Measurements from ENCODE around the gene FGF1. TPM values are rescaled to one million over a fixed set of nuclear protein-coding genes. Genes with fewer than 3 reads are reported as not detected.
A peak's percentile ranks its signal among the peaks of the same experiment; 100 is the strongest.

Gene FGF1
- total RNA-seq, 1 donor from 2014 or later, result 0.88 TPM

DNA sequence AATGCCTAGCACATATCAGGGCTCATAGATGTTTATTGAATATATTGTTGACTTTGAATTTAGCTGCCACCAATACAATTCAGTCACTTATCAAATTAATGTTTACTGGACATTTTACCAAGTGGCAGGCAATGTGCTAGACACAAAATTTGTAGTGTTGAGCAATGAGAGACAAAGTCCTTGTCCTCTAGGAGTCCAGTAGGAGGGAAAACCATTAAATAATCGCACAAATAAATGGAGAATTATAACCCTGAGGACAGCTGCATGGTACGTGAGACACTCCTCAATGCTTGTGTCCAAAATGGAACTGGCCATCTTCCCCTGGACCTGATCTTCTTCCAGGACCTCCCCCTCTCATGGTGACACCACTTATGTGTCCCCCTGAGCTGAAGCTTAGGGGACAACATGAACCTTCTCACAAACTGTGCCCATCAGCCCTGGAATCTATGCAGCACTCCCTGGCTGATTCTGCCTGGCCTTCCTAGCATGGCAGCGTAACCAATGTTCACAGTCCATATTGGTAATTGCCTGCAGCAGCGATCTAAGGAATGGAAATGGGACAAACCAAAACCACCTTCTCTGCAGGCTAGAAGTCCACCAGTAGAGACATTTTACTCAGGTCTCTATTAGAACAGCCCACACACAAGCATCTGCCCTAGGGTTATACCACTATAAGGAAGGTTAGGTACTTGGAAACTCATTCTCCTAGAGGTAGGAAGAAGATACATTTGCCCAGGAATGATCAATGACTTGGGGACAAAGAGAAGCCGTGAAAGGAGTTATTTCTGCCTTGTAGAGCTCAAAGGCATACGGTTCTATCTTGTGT lies 75.5 kb downstream of the FGF1 start:
- no peak for ATAC-seq

DNA sequence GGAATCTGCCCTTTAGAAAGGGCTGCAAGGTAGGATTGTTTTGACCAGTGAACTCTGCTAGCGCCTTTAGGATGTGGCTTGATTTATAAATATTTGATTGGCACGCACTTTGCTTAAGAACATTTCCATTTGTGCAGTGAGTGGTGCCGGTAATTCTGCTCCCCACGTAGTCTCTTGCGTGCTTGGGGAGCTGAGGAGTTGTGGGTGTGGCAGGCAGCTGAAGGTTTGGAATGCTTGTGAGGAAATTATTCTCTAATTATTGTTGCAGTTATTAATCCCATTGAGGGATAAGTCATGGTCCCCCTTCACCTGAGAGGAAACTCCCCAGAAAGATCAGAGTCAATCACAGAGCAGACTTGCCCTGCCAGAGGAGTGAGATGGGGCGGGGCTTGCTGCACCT lies 76.7 kb downstream of the FGF1 start:
- ATAC-seq, result no peak

DNA sequence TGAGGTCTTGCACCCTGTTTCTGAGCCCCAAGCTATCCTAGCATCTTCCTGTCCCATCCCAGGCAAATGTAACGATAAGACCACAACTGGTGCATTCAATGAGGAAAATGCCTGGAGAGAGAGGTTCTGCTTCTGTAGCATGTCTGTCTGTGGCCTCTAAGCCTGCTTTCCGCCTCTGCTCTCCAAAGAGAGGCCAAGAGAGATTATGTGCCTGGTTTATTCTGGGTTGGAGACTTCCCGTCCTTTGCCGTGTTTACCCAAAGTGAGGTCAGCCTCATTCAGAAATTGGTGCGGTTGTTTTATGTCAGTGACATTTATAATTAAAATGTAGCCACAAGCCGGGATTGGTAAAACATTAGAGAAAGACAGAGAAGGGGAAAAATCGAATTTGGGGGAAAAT lies 77.8 kb downstream of the FGF1 start:
- ATAC-seq, result no peak

DNA sequence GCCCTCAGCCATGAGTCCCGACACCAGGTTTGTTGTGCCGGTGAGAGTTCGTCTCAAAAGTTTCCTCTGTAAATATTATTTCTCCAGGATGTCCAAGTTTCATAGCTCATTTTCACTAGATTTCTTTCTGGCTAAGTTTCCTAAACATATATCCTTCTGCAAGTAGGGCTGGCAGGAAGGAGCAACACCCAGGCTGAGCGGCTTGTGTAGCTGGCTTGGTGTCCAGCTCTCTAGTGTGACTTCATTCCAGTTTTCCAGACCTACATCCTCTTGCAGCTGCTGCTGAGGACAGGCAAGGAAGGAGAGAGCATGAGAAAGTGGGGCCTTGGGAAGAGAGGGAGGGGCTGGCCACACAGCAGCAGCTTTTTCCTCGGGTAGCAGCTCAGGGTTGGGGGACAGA lies 80.3 kb downstream of the FGF1 start:
- no peak for ATAC-seq

DNA sequence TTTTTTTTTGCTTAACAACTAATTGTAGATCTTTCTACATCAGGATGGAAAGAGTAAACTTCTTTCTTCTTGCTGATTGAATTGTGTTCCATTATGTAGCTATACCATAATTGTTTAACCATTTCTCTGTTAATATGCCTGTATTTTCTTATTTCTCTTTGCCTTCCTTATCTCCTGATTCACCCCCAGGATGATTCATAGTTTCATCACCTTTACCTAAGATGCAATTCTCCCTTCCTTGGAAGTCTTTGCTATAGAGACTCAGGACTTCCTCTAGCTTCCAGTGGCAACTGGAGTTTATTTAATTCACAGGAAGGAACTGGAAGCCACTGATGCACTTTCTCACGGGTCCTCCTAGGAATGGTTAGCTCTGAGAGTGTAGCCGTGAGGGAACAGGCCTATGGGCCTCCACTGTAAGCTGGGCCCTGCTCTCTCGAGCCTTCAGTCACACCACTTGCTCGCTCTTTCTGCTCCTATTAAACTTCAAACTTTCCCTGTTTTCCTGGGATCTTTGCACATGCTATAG lies 83.1 kb downstream of the FGF1 start:
- no peak for ATAC-seq

DNA sequence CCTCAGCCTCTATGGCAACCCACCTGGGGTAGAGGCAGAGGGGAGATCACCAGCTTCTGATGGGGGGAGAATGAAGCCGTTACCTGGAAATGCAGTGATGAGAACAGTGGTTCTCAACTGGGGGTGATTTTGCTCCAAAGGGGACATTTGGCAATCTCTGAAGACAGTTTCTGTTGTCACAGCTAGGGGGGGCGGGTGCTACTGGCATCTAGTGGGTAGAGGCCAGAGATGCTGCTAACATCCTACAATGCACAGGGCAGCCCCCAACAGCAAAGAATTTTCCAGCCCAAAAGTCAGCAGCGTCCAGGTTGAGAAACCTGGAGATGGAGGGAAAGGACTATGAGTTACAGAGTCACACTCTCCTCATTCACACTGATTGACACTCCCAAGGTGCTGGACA lies 84.5 kb downstream of the FGF1 start:
- ATAC-seq, result no peak

DNA sequence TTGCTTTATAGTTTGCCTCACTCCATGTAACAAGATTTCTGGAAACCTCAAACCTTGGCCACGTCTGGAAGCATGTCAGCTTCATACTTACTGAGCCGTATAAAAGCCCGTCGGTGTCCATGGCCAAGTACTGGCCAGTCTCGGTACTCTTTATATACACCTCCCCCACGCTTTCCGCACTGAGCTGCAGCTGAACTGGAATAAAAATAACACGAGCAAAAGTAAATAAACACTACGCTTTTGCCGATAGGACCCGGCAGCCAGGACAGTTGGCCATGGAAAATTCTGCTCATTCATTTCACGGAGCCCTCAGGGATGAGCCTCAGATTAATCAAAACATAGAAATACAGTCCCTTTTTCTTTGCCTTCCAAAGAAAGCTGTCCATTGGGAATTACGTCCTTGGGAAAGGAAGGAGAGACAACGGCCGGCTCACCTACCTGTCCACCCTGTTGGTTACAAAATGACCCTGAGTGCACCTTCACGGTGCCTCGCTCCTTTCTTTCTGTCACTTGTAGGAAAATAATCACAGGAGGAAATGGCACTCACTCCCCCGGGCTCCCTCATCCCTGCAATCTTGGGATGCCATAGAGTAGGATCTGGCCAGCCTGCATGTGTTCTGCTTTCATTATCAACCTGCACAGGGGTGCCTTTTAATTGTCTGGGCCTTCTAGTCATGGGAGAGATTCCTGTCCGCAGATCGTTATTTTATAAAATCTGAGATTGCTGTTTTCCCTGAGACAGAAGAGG lies 85.1 kb downstream of the FGF1 start:
- no peak for ATAC-seq

DNA sequence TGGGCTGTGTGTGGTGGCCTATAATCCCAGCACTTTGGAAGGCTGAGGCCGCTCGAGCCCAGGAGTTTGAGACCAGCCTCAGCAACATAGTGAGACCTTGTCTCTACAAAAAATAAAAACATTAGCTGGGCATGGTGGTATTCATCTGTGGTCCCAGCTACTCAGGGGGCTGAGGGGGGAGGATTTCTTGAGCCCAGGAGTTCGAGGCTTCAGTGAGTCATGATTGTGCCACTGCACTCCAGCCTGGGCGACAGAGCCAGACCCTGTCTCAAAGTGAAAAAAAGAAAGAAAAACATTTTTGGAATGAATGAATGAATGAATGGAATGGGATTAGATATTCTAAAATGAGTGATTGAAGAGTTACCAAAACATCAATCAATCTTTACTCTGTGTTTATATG lies 85.8 kb downstream of the FGF1 start:
- no peak for ATAC-seq

DNA sequence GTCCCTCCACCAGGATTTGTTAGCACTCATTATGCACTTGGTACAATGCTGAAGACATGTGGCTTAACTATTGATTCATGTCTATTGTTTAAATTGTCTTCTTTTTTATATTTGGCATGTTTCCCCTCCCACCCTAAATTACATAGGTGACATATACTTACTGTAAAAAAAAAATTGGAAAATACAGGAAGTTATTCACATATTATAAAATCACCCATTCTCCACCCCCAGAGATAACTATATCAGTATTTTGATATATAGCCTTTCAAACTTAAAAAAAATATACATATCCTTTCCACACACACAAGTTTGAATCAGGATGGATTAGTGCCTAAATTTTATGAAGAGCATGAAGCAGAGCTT lies 87.6 kb downstream of the FGF1 start:
- ATAC-seq, result no peak

DNA sequence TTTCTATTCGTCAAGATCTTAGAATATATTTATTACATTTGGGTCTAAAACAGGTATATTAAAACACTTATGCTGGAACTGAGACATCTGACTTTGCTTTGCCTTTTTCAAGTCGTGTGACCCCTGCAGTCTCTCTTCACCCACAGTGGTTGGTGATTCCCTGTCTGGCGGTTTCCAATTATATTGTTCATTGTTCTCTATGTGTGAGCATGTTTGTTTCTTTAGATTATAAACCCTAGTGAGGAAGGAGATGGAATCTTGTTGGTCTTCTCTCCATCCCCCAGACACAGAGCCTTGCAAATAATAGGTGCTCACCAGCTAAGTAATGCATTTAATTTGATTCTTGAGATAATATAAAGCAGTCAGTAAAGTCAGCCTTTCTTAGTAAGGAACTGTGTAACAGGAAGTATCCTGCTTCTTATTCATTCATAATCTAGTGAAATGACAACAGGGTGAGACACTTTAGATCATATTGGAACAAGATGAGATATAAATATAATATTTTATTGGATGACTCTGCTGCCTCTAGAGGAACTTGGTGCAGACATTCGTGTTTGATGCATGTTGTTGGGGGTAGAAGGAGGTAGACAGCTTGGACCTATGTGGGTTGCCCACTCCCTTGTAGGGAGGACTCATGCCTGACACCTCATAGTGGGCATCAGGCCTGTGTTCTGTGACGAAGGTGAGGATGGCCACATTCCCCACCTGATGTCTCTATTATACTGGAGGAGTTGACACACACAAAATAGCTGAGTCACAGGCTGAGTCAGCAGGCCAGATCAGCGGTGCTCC lies 88.1 kb downstream of the FGF1 start:
- peak; percentile 85 for ATAC-seq

DNA sequence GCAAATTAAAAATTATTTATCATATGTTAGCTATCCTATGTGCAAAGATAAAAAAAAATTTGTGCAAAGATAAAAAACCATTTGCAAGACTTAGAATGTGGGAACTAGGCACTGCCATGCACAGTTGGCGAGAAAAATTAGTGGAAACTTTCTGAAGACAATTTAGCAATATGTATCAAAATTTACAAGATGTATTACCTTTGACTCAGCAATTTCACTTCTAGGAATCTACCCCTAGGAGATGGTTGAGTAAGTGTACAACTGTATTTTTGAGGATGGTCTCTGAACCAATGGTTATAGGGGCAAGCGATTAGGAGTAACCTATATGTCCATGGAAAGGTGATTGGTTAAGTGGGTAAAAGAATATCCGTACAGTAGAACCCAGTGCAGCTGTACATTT lies 88.9 kb downstream of the FGF1 start:
- no peak for ATAC-seq

DNA sequence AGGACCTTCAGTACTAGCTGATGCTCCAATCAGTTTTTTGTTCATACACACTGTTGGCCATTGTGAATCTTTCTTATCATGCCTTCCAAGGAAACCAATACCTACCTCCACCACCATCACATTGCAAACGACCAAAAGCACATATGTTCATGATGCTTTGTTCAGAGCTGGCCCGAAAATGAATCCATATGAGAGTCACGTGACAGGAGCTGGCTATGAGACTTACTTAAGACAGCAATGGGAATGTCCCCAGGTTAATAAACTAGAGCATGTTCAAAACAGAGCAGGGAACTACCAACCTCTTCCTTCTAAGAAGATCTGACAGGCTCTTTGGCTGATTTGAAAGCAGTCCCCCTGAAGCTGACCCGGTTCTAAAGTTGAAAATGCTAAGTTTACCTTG lies 93.5 kb downstream of the FGF1 start:
- no peak for ATAC-seq

DNA sequence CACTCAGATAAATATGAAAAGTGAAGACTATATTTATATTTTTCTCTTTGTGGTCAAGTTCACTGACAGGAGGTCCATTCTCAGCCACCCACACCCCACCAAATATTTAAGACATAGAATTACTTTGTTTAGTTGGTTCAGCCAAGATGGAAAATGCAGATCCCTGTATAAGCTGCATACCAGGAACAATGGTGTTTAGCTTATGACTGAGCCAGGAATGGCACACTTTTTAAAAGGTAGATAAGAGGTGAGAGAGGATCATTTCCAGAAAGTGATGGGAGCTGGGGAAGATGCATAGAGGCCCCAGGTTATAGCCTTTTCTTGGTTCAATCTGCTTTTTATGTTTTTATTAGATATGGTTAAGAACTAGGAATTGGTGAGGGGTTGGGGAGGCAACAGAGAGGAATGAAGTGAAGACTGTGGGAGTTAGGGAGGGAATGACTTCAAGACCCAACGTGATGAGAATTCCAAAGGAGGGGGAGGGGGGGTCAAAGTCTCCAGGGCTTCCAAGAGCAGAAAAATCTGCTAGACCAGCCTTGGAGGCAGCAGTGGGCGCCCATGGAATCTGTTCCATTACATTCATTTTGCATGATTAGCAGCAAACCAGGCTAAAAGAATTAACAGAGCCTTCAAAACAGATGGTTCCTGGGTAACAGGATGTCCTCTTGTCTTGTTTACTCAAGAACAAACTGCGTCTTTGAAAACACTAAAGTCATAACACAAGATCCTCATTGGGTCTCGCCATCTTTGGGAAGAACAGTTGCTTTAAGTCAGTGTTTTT lies 95.2 kb downstream of the FGF1 start:
- ATAC-seq, result no peak

DNA sequence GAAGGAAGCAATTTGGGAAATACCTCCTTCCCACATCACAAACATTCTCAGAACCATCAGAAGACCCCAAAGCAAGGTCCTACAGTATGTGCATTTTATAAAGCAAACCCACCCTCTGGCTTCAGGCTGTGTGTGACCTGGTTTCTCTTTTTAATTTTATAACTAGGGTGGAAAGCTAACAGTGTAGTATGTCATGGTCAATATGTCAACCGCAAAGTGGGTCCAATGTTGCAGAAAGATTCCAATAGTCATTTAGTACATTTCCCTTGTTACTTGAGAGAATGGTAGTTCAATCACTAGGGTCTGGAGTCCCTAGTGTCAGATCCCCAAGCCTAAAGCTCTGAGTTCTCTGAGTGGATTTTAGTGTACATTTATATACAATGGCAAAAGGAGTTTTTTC lies 96.2 kb downstream of the FGF1 start:
- ATAC-seq, result no peak

DNA sequence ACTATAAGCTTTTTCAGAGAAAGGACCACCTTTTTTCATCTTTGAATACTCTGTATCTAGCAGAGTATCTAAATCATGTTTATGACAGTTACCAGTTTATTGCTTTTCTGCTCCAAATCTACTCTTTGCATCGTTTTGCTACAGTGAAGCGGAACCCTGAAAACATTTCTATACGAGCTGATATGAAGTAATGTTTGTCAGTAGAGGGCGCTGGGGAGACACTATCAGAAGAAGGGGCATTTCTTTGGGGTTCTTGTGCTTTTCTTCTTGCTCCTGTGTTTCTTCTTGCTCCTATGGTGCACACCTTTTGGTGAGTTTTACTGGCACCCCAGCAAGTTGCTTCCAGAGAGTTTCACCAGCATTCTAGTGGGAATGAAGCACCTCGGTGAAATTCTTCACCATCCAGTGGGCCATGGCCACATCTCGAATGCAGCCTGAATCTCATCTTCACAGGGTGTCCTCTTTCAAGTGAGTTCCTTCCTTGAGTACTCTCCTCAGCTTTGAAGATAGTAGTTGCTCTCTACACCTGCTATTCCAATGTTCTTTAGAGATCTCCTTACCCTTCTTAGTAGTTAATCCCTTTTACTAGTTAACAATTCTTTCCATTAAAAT lies 98.4 kb downstream of the FGF1 start:
- ATAC-seq, result no peak

DNA sequence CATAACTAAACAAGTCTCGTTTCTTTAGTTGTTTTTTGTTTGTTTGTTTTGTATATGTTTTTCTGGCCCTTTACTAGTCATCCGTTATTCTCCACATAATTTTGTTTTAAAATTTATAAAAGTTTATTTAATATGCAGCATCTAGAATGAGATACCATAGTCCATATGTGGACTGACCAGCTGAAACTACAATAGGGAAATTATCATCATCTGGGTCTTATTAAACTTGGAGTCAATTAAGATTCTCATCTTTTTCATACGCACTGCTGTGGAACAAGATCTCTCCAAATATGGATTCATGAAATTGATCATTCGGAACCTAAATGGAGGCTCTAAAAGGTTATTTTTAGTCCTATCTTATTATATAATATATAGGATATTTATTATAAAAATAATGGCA lies 99.3 kb downstream of the FGF1 start:
- no peak for ATAC-seq

DNA sequence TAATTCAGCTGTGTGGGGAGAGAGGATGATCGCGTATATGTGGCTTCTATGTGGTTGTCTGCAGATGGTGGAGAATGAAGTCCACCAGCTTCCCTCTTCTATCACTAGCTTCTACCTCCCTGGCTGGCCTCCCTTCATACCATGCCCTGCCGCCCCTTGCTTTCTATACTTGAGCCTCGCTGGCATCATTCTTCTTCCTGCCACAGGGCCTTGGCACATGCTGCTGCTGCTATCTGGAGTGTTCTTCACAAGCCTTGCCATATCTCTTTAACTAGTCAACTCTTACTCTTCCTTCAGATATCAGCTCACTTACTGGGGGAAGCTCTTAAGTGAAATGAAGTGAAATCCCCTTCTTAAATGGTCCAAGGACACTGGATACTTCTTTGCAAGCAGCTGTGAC lies 100.4 kb downstream of the FGF1 start:
- no peak for ATAC-seq

DNA sequence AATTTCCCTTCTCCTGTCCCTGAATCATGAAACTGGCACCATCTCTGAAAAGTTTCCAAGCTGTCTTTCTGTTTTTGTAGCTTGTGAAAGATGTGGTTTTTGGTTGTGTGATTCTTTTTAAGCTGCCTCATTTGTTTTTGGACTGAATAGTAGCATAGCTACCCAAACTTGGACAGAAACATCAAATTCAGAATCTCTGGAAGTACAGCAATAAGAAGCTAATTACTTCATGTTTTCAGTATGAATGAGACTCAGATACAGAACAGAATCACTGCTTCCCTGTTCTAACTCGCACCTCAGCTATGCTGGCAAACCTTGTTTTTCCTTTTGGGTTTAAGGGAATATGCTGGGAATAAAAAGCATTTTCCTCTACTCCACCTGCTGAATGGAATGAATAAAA lies 101.0 kb downstream of the FGF1 start:
- no peak for ATAC-seq

DNA sequence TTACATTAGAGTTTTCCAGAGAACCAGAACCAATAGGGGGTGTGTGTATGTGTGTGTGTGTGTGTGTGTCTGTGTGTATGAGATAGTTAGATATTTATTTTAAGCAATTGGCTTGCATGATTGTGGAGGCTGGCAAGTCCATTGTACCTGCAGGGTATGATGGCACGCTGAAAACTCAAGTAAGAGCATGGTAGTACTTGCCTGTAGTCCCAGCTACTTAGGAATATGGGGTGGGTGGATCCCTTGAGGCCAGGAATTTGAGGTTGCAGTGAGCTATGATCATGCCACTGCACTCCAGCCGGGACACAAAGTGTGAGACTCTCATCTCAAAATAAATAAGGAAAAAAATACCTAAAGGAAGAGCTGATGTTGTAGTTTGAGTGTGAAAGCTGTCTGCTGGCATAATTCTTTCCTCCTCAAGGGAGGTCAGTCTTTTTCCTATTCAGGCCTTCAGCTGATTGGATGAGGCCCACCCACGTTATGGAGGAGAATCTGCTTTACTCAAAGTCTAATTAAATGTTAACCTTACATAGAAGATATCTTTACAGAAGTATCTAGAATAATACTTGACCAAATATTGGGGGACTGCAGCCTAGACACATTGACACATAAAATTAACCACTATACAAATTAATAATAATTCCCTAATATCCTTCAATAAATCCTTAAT lies 107.6 kb downstream of the FGF1 start:
- no peak for ATAC-seq

DNA sequence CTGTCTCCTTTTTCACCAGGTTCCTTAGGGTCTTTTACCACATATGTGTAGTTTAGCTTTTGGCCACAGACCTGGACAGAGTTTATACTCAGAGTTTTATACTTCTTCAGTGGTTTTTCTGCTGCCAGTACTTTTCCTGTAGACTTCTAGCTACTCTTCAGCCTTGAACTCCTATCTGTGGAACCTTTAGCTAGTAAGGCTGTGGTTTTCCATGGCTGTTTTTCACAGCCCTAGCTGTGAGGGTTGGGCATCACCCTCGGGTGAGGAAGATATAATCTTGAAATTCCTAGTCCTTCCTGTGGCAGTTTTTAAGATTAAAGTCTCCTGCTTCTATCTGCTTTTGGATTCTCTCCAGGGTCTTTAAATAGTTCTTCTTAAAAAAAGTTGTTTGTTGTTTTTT lies 109.1 kb downstream of the FGF1 start:
- ATAC-seq, result no peak

DNA sequence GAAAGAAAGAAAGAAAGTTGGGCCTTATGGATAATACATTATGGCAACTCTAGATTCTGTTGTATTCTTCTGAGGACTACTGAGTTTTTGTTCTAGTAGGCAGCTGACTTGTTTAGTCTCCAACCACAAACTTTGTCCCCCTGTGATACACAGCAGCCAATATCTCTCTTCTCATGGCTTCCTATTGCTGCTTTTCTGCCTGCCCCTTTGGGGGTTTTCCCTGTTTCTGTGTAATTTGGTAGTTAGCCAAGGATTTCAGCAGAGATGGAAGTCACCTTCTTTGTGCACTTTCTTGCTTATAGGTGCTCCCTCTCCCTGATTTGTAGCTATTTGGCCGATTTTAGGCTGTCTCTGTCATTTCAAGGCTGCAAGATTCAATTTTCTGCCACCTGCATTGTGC lies 109.6 kb downstream of the FGF1 start:
- ATAC-seq, result no peak

All from esophagus mucosa (tissue), 1 donor.